K562 (cell line): ENCODE measurements around the gene WDR64. TPM values are rescaled to one million over a fixed set of nuclear protein-coding genes. Genes with fewer than 3 reads are reported as not detected.

Experiments used
- ATF1 ChIP-seq, 2 experiments: fragments of 450-650 bp in 1 of 2; IDR thresholded peaks; 2 replicates each; pipeline ENCODE4 v1.6.1; 2016; ENCODE audit warnings: missing compliant biosample characterization in 1 of 2, missing genetic modification characterization in 1 of 2
- C11orf30 ChIP-seq: fragments of 450-650 bp; IDR thresholded peaks from 2 replicates; pipeline ENCODE4 v1.6.1; 2016; ENCODE audit warnings: low read depth, mild to moderate bottlenecking
- DMBX1 ChIP-seq: fragments of 250-450 bp; sonication (Bioruptor Pico); IDR thresholded peaks from 2 replicates; pipeline ENCODE4 v1.8.0; 2022; ENCODE audit warnings: inconsistent platforms, mild to moderate bottlenecking, moderate library complexity, borderline replicate concordance
- GTF2E2 ChIP-seq: fragments of 200-800 bp; sonication (Bioruptor generic); IDR thresholded peaks from 2 replicates; pipeline ENCODE4 v1.6.1; 2016; ENCODE audit warnings: missing genetic modification characterization, missing compliant biosample characterization
- KDM5B ChIP-seq: fragments of 200-600 bp; sonication (generic); IDR thresholded peaks from 2 replicates; pipeline ENCODE4 v1.6.1; 2012; ENCODE audit warnings: low read depth, mild to moderate bottlenecking, moderate library complexity, low read length, control low read depth, inconsistent platforms; ENCODE audit not compliant: insufficient replicate concordance
- L3MBTL2 ChIP-seq: fragments of 450-650 bp; IDR thresholded peaks from 2 replicates; pipeline ENCODE4 v1.6.1; 2016; ENCODE audit warnings: mild to moderate bottlenecking, moderate library complexity
- LARP7 ChIP-seq: fragments of 450-650 bp; IDR thresholded peaks from 2 replicates; pipeline ENCODE4 v1.6.1; 2016
- MTA1 ChIP-seq: fragments of 450-650 bp; IDR thresholded peaks from 2 replicates; pipeline ENCODE4 v1.6.1; 2017; ENCODE audit warnings: borderline replicate concordance
- MXI1 ChIP-seq: IDR thresholded peaks from 2 replicates; pipeline ENCODE4 v1.6.1; 2011; ENCODE audit warnings: low read depth, mild to moderate bottlenecking, improper control_type of control experiment, low read length
- POLR2AphosphoS5 ChIP-seq: IDR thresholded peaks from 2 replicates; pipeline ENCODE4 v1.6.1; 2011; ENCODE audit warnings: mild to moderate bottlenecking, low read depth, low read length, moderate library complexity; ENCODE audit not compliant: control insufficient read depth, insufficient read depth
- RBM15 ChIP-seq: fragments of 200-400 bp; formaldehyde crosslinking; IDR thresholded peaks from 2 replicates; pipeline ENCODE4 v1.6.1; 2018; ENCODE audit warnings: mild to moderate bottlenecking, low read length, moderate library complexity; ENCODE audit not compliant: insufficient read depth
- RCOR1 ChIP-seq, 2 experiments: IDR thresholded peaks; 2 replicates each; pipeline ENCODE4 v1.6.1; 2012; ENCODE audit warnings: low read depth in 2 of 2, low read length in 2 of 2, borderline replicate concordance in 1 of 2, improper control_type of control experiment in 1 of 2
- SMAD1 ChIP-seq: fragments of 150-350 bp; IDR thresholded peaks from 2 replicates; pipeline ENCODE4 v1.6.1; 2014; ENCODE audit warnings: low read length, low read depth; ENCODE audit not compliant: partially characterized antibody
- TAF7 ChIP-seq: fragments of 450-650 bp; IDR thresholded peaks from 2 replicates; pipeline ENCODE4 v1.6.1; 2016; ENCODE audit warnings: missing genetic modification characterization, missing compliant biosample characterization
- TCF7 ChIP-seq: sonication (generic); IDR thresholded peaks from 2 replicates; pipeline ENCODE4 v1.6.1; 2016; ENCODE audit warnings: antibody characterized with exemption, borderline replicate concordance
- ZFP1 ChIP-seq: fragments of 450-650 bp; formaldehyde crosslinking; IDR thresholded peaks from 2 replicates; pipeline ENCODE4 v1.4.0; 2020; ENCODE audit warnings: mild to moderate bottlenecking, mixed read lengths
- ZKSCAN1 ChIP-seq: fragments of 150-350 bp; IDR thresholded peaks from 2 replicates; pipeline ENCODE4 v1.6.1; 2016; ENCODE audit warnings: low read depth, low read length
- ZNF224 ChIP-seq: sonication (generic); formaldehyde crosslinking; IDR thresholded peaks from 2 replicates; pipeline ENCODE4 v1.8.0; 2022; ENCODE audit warnings: mild to moderate bottlenecking, missing genetic modification reagents
- ZNF3 ChIP-seq: fragments of 250-450 bp; sonication (Bioruptor Pico); IDR thresholded peaks from 2 replicates; pipeline ENCODE4 v1.5.0; 2021; ENCODE audit warnings: mild to moderate bottlenecking, moderate library complexity
- polyA plus RNA-seq, 8 experiments: library from polyadenylated mRNA; depleted of rRNA in 4 of 8; stranded (reverse) in 5 of 8; unstranded in 3 of 8; fragments of >200 nt; fragmentation: Nextera tagmentation in 2 of 8; fragmentation: Illumina TruSeq in 1 of 8; extraction: Ambion mirVana in 2 of 8; extraction: Trizol in 1 of 8; gene quantifications; 2 replicates each; pipeline versions ENCODE4 v1.2.1 to v1.2.3, GENCODE V29; 2011 to 2014; ENCODE audit warnings: inconsistent platforms in 1 of 8, missing spikeins in 1 of 8
- total RNA-seq, 7 experiments: library from RNA; depleted of rRNA in 6 of 7; stranded (reverse); fragments of >200 nt in 6 of 7; fragmentation: Illumina TruSeq in 2 of 7; extraction: Trizol in 2 of 7; gene quantifications; 2 replicates each; pipeline versions ENCODE4 v1.2.1 to v1.2.3, GENCODE V29; 2011 to 2021; ENCODE audit warnings: low replicate concordance in 1 of 7
- TF ChIP-seq, protein P1 (sequence below): fragments of 450-650 bp; IDR thresholded peaks from 2 replicates; pipeline ENCODE4 v1.6.1; 2016
- TF ChIP-seq, protein P2 (sequence below): sonication (generic); formaldehyde crosslinking; IDR thresholded peaks from 2 replicates; pipeline ENCODE4 v1.8.1; 2023; ENCODE audit warnings: mild to moderate bottlenecking, missing genetic modification reagents, moderate library complexity
- TF ChIP-seq, protein P3 (sequence below), 2 experiments: fragments of 450-650 bp in 1 of 2; IDR thresholded peaks; 2 replicates each; pipeline ENCODE4 v1.6.1; 2011 to 2017; ENCODE audit warnings: low read depth in 2 of 2, antibody characterized with exemption in 1 of 2, borderline replicate concordance in 1 of 2, low read length in 1 of 2, mild to moderate bottlenecking in 1 of 2, mixed read lengths in 1 of 2; ENCODE audit not compliant: control insufficient read depth in 1 of 2
- TF ChIP-seq, protein P4 (sequence below): fragments of 250-450 bp; sonication (Bioruptor Pico); IDR thresholded peaks from 2 replicates; pipeline ENCODE4 v1.4.0; 2020; ENCODE audit warnings: mild to moderate bottlenecking

The WDR64 gene
- total and polyA plus RNA-seq, 9 of the 15 experiments (the other 6 are each of a cell fraction or from before 2014, with no cell fraction given), result 0.06 to 0.29 (median 0.19) TPM; not detected in 5

DNA sequence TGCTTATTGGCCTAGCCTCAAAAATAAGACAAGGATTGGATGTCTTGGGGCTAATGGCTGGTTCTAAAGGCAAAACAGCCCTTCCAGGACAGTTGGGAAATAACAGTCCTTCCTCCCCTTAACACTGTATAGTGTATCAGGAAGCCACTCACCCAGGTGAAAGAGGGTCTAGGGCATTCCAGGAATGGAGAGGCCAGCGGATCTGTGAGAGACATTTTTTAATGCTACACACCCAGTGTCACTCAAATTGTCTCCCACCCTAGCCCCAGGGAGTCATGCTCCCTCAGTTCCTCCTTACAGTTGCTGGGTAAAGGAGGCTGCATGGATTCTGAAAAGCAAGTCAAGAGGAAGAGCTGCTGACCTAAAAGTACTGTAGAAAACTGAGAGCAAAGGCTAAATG is 171.8 kb downstream of the WDR64 start (continued):
- TF ChIP-seq MXI1 (no peak), ZNF224 (CRISPR knock-in tag) (no peak), ZKSCAN1 (no peak), RBM15 (no peak), GTF2E2 (tag) (peak; percentile 51; the same call in 1 of the 2 replicates), ATF1 (CRISPR knock-in tag; IDR thresholded peaks at IDR 0.05) (no peak), ATF1 (tag; IDR thresholded peaks at IDR 0.05) (no peak), L3MBTL2 (0 out of 2 replicates have a peak, but pooled peaks have one; percentile 16), ZNF3 (CRISPR knock-in tag) (no peak), RCOR1 (IDR thresholded peaks at IDR 0.05; ENCODE audit: borderline replicate concordance in 1 of 2, low read depth in 2 of 2, low read length in 2 of 2) (no peak), TAF7 (tag) (0 out of 2 replicates have a peak, but pooled peaks have one; percentile 54), DMBX1 (CRISPR knock-in tag) (peak; percentile 68; the same call in 1 of the 2 replicates), ZFP1 (CRISPR knock-in tag) (no peak), POLR2AphosphoS5 (peak; percentile 31; the same call in 1 of the 2 replicates), SMAD1 (no peak), LARP7 (no peak), C11orf30 (peak; percentile 80), KDM5B (no peak), TCF7 (no peak), MTA1 (no peak)
- TF ChIP-seq, protein P1, sequence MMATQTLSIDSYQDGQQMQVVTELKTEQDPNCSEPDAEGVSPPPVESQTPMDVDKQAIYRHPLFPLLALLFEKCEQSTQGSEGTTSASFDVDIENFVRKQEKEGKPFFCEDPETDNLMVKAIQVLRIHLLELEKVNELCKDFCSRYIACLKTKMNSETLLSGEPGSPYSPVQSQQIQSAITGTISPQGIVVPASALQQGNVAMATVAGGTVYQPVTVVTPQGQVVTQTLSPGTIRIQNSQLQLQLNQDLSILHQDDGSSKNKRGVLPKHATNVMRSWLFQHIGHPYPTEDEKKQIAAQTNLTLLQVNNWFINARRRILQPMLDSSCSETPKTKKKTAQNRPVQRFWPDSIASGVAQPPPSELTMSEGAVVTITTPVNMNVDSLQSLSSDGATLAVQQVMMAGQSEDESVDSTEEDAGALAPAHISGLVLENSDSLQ, result peak; percentile 65
- TF ChIP-seq, protein P2, sequence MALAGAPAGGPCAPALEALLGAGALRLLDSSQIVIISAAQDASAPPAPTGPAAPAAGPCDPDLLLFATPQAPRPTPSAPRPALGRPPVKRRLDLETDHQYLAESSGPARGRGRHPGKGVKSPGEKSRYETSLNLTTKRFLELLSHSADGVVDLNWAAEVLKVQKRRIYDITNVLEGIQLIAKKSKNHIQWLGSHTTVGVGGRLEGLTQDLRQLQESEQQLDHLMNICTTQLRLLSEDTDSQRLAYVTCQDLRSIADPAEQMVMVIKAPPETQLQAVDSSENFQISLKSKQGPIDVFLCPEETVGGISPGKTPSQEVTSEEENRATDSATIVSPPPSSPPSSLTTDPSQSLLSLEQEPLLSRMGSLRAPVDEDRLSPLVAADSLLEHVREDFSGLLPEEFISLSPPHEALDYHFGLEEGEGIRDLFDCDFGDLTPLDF (CRISPR knock-in tag), result no peak
- TF ChIP-seq, protein P3, sequence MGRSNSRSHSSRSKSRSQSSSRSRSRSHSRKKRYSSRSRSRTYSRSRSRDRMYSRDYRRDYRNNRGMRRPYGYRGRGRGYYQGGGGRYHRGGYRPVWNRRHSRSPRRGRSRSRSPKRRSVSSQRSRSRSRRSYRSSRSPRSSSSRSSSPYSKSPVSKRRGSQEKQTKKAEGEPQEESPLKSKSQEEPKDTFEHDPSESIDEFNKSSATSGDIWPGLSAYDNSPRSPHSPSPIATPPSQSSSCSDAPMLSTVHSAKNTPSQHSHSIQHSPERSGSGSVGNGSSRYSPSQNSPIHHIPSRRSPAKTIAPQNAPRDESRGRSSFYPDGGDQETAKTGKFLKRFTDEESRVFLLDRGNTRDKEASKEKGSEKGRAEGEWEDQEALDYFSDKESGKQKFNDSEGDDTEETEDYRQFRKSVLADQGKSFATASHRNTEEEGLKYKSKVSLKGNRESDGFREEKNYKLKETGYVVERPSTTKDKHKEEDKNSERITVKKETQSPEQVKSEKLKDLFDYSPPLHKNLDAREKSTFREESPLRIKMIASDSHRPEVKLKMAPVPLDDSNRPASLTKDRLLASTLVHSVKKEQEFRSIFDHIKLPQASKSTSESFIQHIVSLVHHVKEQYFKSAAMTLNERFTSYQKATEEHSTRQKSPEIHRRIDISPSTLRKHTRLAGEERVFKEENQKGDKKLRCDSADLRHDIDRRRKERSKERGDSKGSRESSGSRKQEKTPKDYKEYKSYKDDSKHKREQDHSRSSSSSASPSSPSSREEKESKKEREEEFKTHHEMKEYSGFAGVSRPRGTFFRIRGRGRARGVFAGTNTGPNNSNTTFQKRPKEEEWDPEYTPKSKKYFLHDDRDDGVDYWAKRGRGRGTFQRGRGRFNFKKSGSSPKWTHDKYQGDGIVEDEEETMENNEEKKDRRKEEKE (IDR thresholded peaks at IDR 0.05; ENCODE audit: borderline replicate concordance in 1 of 2, control insufficient read depth in 1 of 2, low read depth in 2 of 2, low read length in 1 of 2), result 0 out of 4 replicates have a peak, but pooled peaks of 1 of the 2 experiments have one; percentile 46
- TF ChIP-seq, protein P4, sequence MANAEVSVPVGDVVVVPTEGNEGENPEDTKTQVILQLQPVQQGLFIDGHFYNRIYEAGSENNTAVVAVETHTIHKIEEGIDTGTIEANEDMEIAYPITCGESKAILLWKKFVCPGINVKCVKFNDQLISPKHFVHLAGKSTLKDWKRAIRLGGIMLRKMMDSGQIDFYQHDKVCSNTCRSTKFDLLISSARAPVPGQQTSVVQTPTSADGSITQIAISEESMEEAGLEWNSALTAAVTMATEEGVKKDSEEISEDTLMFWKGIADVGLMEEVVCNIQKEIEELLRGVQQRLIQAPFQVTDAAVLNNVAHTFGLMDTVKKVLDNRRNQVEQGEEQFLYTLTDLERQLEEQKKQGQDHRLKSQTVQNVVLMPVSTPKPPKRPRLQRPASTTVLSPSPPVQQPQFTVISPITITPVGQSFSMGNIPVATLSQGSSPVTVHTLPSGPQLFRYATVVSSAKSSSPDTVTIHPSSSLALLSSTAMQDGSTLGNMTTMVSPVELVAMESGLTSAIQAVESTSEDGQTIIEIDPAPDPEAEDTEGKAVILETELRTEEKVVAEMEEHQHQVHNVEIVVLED (CRISPR knock-in tag), result no peak
